NCI-H2196 treated with DMSO at 0.1 percent for 48 hours (cell line): ENCODE data around the gene SKAP2.

Source experiments
- DNase-seq: peaks from one replicate; lab custom pipeline; 2025; ENCODE audit not compliant: unreplicated experiment; lab: John Stamatoyannopoulos, UW

Gene SKAP2

DNA sequence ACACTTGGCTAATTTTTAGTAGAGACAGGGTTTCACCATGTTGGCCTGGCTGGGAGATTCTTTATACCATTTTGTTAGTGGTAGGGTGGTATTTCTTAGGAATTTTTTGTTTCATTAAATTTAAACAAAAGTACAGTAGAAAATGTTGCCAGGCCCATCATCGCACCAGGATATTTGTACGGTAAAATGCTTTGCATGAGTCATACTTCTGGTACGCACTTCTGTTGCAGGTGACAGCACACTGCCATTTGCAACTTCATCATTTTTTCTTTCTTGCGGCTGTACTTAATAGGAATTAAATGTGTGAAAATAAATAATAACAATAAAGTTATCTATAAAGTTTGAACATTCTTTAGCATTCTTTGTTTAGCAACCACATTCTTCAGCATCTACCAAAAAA, 195.6 kb downstream of the SKAP2 start:
- no peak for DNase-seq

DNA sequence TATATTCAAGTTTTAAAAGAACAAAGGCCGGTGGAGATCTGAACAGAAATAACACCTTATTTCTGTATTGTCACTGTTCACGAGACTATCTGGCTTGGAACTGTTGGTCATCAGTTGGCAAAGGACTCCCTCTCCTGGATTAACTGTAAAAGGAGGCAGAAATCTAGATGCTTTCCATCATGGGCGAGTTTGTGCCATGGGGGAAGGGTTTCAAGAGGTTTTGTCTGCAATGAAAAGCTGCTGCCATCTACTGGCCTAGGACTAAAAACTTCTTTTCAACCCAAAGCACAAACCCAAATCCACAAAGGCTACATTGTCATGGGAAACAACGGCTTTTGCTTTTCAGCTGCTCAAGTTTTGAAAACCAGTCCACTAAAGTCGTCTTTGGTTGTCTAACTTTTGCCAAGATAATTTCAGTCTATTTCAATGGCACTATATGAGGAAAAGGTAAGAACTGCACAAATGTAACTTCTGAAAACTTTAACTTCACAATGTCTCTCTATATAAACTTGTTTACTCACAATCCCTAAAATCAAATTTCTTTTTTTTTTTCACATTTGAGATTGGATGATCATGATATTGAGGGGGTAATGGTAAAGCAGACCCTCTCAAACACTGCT, 196.8 kb downstream of the SKAP2 start:
- DNase-seq = peak; percentile 97

DNA sequence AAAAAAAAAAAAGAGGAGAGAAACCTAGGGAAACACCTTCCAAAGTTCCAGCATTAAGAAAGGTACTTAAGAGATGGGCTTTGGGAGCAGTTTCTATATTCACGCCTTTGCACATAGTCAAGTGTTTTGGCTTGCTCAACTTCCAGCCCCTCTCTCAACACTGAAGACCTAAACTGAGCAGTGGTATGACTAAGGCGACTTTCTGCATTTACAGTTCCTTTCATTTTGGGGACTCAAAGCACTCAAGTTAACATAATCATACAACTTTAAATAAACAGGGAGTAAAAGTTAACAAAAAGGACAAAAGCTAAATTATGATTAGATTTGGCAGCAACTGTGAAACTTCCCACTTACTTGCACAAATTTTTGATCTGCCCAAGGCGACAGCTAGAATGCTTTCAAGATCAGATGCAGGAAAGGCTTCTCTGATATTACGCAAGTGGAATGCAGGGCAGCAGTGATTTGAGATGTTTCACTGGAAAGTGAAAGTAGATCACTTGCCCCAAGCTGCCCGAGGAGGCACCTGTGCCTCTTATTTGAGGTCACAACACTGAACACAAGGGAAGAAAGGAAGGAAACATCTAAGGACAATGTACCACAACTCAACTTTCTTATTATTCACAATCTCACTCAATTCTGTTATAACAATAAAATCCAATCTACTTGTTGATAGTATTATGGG, 199.5 kb downstream of the SKAP2 start:
- DNase-seq = peak; percentile 25

DNA sequence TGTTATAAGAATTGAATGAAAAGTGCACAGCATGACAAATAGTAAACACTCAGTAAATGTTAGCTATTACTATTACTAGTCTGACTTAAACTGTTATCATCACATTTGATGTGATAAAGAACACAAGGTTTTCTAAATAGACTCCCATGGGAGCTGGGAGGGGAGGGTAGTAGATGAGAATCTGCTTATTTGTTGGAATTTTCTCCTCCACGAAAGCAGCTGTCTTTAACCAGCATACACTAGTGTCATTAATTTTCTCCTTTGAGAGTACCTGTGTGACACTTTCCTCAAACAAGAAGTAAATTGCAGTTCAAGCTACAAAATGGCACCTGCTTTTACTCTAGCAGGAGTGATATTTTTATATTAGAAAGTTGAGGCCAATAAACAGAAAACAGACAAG, 200.1 kb downstream of the SKAP2 start:
- no peak for DNase-seq

DNA sequence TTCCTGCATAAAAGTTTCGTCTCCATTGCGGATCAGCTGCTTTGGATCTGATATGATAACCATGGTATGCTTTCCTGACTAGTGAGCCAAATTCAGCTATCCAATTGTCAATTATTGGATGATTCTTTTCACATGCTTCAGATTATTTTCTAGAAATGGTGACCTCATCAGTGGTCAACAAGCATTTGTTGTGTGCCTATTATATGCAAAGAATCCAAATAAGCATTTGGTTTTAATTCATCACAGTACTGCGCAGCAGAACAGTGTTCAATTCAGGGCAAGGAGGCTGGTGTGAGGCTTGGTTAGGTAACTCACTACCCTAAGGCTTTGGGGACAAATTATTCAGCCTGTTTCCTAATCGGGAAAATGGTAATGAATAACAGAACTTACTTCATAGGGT, 200.5 kb downstream of the SKAP2 start:
- DNase-seq = no peak

DNA sequence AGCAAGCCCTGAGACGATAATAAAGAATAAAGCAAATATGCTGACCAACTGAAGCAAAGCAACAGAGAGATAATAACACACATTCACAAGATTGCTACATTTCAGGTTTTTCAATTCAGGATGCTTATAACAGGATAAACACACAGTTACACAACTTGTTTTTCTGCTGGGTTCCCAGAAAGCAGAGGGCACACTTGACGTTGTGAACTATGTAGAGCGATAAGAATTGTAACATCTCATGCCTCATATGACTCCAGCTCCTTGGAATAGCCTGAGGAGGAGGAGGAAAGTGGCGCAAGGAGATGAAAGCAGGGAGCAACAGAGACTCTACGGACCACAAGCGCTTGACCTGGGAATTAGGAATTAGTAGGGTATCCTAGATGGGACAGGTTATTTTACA, 201.7 kb downstream of the SKAP2 start:
- DNase-seq = no peak

DNA sequence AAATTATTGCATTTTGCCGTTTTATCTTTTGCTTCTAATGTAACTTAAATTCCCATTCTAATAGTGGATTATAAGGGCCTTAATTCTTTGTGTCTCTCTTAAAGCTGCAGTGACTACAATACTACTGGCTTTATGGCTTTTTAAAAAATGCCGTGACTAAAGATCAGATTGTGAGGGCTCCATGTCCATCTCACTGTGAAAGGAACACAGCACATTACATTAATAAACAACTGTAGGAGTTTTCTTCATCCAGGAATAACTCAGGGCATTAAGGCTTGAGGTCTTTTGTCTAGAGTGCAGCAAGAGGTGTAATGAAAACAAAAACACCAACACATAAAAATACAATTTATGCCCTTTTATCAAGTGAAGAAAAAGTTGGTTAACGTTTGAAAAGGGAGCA, 205.3 kb downstream of the SKAP2 start:
- no peak for DNase-seq

DNA sequence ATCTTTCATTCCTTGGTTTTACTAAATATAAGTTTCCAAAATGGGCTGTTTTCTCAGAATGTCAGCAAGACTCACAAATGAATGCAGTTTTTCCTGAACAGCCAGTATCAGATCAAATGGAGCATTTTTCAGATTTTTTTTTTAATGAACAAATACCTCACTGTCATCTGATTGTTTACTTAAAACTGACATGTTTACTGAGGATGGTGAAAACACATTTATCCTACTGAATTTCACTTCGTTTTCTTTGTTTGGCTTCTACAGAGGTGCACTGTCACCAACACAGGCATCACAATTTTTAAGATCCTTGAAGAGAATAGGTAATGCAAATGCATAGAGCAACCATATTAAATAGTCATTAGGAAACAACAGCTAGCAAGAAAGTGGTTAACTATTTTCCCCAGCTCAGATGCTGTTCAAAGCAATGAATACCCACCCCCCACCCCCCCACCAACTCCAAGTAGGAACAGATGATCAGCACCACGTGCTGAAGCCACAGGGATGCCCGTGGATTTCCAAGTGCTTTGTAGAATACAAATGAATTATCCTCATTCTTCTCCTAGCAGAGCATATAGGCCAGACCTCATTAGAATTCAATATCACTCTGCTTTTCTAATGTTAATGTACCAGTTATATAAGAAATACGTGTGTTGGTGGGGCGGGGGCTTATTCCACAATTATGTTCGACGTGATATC, 205.9 kb downstream of the SKAP2 start:
- peak; percentile 34 for DNase-seq

DNA sequence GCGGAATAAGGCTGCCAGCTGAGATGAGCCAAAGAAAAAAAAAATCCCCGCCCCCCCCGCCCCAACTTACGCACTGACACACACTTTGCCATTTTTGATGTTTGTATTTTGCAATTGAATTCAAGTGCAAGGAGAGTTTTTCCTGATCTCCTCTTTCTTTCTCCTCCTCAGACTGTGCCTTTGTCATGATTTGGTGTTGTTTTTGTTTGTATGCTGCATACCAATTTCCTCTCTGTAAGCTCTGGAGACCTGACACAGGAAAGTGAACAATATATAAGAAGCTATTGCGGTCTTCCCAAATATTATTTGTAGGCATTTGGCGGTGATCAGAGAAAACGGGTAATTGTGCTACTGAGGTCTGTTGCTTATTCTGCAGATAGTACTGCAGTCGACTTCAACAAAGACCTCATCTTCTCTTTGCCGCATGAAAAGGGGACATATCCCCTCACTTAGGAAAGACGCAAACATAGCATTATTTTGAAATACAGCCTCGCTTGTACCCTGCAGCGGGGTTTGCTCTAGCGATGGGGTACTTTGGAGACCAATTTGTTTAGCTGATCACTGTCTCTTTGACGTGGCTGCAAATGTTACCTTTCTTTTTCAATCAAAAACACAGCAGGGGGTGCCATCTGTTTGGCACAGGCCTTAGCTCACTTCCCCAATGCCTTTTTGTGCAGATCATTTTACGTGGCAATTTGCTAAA, 206.6 kb downstream of the SKAP2 start:
- peak; percentile 26 for DNase-seq

DNA sequence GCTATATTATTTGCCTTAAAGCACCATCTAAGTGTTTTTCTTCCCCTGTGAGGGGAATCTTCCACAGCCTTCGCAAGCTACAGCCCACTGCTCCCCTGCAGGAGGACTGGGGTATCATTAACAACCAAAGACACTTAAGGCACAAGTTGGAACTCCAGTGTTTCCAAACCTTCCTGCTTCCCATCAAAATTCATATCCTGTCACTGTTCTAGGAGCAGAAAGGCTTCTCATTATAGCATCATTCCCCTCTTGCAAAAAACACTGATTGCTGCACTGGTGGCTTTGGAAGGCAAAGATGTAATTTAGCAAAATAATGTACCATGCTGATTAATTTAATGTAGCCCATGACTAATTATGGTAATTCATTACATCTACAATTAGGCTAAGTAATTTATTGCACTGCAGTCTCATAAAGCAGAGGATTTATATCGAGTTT, 207.2 kb downstream of the SKAP2 start:
- DNase-seq = no peak

DNA sequence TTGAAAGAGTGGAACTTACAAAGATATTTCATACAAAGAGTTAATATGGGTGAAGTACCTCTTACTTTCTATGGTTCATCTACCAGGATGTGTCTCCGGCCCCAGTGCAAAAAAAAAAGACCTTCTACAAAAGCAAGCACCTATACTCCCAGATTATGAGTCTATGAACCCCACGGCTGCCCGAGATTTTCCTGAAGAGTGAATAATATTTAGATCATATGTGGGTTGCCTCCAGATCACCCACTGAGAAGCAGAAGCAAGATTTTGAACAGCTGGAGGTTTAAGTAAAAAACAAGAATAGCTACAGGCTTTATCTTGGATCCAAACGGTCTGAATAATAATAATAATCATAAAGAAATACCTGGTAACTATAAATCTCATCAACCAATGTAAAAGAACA, 207.7 kb downstream of the SKAP2 start:
- no peak for DNase-seq

DNA sequence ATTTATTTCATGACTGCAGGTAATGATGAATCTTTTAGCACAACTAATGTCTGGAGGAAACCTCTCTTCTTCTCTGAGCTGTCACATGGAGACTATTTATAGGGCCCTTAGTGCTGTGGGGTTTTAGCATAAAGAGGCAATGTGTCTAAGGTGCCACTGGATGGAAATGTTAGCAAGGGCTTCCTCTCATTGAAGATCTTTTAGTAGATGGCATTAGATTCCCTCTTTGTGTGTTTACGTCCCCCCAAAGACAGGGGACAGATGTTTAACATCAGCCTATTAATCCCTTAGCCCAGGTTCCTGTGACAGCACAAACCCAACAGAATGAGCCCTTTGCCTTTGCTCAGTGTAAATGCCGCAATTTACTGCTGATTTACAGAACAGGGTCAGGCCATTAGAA, 208.6 kb downstream of the SKAP2 start:
- DNase-seq = no peak

DNA sequence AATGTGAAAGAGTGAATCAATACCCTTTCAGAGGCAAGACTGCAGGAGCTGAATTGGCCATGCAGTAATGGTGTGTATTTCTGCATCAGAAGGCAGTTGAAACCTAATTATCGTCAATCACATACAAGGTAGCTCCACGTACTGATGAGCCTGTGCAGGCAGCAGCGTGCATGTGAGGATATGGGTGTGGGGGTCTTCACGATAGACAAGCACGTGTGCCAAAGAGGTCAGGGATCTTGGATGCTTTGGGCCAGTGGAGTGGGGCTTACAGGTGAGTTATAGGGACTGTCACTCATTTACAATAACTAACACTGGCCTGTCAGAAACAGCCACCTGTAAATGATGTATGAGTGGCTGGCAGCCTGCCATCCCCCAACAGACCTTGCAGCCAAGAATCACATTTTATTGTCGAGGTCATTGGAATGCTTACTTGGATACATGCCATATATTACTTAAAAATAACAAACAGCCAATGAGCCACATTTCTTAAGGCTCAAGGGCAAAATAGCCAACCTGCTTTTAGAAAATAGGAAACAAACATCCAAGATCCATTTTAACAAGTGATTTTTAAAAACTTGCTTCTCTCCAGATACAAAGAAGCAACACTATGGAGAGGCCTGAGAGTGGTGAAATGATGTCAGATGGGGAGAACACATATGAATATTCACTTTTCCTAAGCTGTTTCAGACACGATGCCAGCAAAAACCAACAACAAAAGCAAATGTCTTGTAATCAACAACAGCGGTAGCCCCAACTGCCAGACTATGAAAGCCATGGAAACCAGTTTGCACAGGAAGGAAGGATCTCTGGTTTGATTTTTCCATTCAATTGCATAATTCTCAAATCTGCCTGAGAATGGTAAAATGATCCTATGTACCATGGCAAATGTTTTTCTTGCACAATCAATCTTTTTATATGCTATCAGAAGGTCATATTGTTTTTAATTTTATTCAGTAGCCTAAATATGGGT, 210.7 kb downstream of the SKAP2 start:
- DNase-seq = peak; percentile 39

DNA sequence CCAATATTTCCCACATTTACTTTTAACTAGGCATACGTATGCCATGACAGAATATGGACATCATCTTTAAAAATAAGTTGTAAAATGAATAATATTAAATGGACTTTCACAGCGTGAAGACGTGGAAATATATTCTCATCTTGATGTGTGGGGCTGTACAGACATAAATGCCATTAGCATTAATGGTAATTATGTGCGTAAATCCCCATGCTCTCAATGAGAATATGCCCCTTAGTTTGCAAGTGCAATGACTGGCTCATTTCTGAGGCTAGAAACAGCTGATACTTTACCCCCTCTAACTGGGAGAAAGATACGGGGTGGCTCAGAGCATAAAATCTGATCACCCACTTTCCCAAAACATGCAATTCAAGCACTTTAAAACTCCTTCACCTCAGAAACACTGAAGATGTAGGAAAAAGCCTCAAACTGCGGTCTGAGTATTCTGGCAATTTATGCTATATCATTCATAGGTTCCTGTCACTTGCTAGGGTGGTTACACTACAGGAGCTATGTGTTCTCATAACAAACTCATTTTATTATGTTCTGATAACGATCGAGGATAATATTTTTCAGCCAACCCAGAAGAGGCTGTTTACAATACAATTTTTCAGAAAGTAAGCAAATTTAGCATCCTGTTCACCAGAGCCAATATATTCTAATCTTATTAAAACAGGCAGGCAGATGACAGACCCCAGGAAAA, 211.8 kb downstream of the SKAP2 start:
- no peak for DNase-seq

DNA sequence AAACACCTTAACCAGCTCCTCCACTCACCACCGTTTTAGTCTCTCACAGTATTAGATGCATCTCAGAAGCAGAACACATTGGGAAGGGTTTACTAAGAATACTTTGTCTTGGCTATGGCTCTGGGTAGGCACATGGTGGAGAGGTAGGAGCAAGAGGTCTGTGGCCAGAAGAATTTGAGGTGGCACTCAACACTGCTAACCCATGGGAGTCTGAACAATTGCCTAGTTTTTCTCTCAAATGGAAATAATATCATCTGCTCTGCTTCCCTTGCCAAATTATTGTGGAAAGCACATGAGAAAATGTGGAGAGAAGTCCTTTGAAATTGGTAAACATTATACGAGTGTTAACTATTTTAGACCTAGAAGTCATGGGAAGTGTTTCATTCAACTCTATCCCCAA, 214.3 kb downstream of the SKAP2 start:
- DNase-seq = no peak

DNA sequence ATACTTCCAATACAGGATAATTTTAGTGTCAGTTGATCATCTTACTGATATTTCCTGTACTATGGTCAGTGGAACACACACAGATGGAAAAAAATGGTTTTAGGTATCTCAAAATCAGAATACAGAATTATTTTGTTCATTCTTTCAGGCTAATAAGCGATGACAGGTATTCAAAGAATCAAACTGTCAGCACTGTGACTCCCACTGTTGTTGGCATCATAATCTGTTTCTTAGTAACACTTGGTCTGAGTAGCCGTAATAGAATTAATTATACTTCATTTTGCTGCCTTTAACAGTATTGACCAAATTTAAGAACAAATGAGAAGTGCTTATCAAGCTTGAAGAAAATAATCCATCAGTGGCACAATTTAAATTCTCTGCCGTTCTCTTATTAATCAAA, 215.0 kb downstream of the SKAP2 start:
- no peak for DNase-seq

DNA sequence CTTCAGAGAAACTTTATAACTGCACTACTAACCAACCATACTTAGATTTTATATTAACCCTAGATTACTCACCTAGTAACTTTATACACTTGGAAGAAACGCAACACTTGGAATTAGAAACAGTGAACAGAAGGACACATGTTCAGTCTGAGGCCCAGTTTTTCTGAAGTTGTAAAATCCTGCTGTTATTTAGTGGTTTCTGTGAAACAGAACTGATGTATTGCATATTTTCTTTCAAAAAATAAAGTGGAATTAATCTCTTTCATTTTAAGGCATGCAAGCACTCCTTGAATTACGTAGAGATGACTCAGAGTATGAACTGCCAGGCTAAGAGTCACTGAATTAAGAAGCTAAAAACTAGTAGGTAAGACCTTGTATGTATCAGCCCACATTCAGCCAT, 215.8 kb downstream of the SKAP2 start:
- no peak for DNase-seq

DNA sequence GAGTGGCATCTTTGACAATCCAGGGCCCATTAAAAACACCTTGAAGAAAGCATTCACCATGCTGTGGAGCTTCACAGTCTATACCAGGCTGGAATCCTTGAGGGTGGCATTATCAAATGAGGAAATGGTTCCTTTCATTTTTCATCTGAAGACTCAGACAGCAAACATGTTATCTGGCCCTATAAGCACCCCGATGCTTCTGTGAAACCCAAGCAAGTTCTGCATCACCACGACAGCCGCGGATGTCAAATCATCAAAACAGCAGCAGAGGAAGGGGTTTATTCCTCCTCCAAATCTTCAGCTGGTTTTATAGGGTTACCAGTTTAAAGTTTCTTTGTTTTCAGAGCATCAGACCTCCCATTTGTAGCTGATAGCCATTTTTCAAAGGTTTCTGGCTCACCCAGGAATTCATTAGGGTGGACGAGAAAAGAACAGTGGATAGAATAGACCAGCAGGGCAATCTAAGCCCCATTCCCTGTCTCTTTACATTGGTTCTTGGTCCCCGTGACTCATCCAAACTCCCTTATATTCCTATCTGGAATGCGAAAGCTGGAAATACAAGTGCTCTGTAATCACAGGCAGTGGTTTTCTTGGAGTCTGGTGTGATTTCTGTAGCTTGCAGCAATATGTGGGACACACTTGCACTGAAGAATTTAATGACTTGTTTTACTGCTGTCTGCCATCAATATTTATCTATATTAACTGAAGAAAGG, 217.9 kb downstream of the SKAP2 start:
- DNase-seq = no peak

DNA sequence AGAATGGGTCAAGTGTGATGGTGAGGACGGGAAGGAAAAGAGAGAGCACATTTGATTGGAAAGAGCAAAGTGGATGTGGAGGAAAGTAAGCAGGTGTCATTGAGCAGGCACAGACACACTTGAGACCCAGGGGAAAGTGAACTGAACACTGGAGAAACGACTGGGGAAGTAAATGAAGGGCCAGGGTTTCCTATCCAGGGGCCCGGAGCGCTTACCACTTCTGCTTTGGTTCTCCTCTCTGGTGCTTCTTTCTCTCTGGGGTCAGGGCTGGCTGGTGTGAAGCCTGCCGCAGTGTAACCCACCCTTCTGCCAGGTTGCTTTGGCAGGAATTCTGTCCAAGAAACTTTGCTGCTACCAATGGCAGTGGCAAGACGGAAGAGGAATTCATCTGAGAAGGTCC, 219.3 kb downstream of the SKAP2 start:
- no peak for DNase-seq
